Fibroblast of the aortic adventitia (primary cell): Measurements from ENCODE around the gene CNNM4. TPM values are rescaled to one million over a fixed set of nuclear protein-coding genes. Genes with fewer than 3 reads are reported as not detected.

Source experiments
- DNase-seq: peaks from one replicate; pipeline ENCODE4 v3.0.0-alpha.2; 2010; ENCODE audit warnings: low read depth
- H3K4me3 ChIP-seq: 2 replicates; pipeline ENCODE4 v1.5.1; 2011; ENCODE audit warnings: low read depth, mild to moderate bottlenecking, control low read depth, low read length, moderate library complexity
- total RNA-seq: library from RNA; depleted of rRNA; stranded (reverse); fragments of >200 nt; gene quantifications from 2 replicates; pipeline ENCODE4 v1.2.3, GENCODE V29; 2012; ENCODE audit warnings: low replicate concordance
- TF ChIP-seq, protein P1 (sequence below): IDR thresholded peaks from 2 replicates; pipeline ENCODE4 v1.5.1; 2011; ENCODE audit warnings: mild to moderate bottlenecking, low read length, control low read depth, inconsistent platforms; ENCODE audit not compliant: insufficient read depth

CNNM4 gene
- total RNA-seq, 1 donor = 3.8 TPM

DNA sequence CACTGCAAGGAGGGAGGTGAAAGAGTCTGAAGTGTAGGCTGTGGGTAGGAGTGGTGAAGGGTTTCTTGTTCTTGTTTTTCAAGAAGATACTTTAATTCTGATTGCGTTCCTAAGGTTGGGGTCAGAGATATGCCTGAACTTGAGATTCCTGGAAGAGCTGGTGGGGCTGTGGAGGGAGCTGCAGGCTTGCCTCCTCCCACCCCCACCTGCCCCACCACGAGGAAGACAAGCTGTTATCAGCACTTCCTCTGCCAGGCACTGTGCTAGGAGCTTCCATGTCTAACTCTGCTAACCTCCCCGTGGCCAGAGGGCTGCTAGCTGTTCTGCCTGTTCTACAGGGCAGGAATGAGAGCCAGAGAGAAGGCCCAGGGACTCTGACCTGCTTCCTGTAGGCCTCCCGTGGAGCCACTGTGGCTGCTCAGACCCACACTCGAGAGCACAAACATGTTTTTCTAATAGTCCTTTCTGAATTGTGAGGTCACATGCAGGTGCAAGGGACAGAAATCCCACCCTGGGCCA is 69.4 kb downstream of the CNNM4 start:
- H3K4me3 ChIP-seq = no peak overlapping the region
- TF ChIP-seq, protein P1, sequence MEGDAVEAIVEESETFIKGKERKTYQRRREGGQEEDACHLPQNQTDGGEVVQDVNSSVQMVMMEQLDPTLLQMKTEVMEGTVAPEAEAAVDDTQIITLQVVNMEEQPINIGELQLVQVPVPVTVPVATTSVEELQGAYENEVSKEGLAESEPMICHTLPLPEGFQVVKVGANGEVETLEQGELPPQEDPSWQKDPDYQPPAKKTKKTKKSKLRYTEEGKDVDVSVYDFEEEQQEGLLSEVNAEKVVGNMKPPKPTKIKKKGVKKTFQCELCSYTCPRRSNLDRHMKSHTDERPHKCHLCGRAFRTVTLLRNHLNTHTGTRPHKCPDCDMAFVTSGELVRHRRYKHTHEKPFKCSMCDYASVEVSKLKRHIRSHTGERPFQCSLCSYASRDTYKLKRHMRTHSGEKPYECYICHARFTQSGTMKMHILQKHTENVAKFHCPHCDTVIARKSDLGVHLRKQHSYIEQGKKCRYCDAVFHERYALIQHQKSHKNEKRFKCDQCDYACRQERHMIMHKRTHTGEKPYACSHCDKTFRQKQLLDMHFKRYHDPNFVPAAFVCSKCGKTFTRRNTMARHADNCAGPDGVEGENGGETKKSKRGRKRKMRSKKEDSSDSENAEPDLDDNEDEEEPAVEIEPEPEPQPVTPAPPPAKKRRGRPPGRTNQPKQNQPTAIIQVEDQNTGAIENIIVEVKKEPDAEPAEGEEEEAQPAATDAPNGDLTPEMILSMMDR = no peak
- no peak for DNase-seq

DNA sequence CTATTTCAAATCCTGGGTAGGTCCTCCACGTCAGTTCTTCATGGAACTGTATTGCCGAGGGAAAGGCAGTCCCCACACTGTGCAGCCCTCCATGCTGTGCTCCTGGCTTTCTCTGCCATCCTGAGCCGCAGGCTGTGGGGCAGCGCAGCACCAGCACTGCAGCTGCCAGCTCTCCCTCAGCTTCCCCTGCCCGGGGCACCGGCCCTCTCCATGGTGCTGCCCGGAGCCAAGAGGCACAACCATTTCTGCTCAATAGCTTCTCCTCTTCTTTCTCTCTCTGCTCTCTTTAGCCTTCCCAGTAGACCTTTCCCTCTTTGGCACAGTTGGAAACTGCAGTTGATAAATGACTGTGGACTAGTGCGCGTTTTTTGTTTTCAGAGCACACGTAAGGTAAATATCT is 71.0 kb downstream of the CNNM4 start:
- TF ChIP-seq, protein P1 = no peak
- H3K4me3 ChIP-seq = no peak overlapping the region
- DNase-seq = no peak

DNA sequence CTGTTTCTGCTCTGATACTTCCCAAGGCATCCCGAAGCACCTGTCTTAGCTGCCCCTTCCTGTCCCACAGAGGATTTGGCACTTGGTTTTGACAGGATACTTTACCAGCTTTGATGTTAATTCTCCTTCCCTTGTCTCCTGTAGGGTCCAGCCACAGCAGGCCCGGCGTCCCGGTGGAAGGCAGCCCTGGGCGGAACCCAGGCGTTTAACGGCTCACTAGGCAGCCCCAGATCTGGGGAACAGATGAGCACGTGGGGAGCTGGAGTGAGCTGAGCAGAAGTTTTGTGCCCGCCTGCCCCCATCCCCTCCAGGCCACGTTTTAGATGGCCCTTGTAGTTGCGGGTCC is 71.7 kb downstream of the CNNM4 start:
- TF ChIP-seq, protein P1 = no peak
- no peak overlapping the region for H3K4me3 ChIP-seq
- DNase-seq = no peak

DNA sequence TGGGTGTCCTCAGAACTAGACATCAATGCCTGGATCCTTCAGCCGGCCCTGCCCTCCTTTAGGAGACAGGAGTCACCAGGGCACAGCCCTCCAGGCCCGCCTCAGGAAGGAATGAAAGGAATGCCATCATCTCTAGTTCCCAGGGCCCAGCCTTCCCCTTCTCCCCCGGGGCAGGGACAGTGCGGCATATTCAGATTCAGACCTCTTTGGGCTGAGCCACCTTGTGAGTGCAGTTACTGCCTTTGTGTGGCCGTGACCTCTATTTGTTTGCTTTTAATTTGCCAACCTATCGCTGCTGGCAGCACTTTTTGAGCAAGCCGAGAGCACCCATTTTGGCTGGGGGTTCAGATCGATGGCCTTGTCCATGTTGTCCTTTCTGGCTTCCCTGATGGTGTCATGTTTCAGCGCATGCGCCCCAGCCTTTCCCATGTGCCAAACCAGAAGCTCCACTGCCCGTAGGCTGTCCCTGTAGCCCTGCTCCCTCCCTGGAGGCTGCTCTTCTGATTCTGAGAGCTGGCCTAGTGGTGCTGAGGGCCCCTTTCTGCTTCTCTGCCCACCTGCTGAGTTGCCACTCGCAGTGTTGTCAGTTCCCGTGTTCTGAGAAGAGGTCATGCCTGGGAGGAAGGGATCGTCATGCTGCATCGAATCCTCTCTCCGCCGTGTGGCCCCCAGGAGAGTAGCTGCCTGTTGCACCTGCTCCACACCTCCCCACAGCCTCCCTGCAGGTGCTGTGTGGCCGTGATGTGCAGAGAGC is 72.2 kb downstream of the CNNM4 start:
- H3K4me3 ChIP-seq = no peak overlapping the region
- TF ChIP-seq, protein P1 = no peak
- DNase-seq = peak; percentile 37

DNA sequence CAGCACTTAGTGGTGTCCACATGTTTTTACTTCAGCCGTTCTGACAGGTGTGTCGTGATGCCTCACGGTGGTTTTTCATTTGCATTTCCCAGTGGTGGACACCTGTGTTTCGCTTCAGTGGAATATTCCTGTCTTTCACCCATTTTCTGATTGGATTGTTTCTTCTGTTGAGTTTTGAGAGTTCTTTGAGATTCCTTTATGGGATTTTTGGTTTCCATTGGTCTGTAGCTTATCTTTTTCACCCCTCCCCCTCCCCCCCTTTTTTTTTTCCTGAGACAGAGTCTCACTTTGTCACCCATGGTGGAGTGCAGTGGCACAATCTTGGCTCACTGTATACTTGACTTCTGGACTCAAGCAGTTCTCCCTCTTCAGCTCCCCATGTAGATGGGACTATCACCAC is 75.1 kb downstream of the CNNM4 start:
- TF ChIP-seq, protein P1 = no peak
- DNase-seq = no peak
- H3K4me3 ChIP-seq = no peak overlapping the region

DNA sequence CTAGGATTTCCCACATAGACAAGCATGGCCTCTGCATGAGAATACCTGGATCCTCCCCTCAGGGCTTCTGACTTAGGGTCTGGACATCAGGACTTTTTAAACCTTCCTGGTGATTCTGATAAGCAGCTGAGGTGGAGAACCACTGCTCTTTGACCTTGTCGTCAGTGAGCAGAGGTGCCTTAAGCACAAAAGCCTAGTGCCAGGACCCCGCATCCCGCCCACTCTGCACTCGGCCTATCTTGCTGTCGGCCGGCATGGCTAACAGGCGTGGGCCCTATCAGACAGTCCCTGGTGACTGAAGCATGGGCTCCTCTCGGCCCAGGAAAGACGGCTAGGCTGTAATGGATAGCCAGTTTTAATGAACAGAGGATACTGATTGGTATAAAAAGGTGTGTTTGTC is 76.9 kb downstream of the CNNM4 start:
- DNase-seq = no peak
- TF ChIP-seq, protein P1 = no peak
- no peak overlapping the region for H3K4me3 ChIP-seq
